IMR-90 (cell line): ENCODE data around the gene G6PC2. TPM values are rescaled to one million over a fixed set of nuclear protein-coding genes. Genes with fewer than 3 reads are reported as not detected.
A peak's percentile ranks its signal among the peaks of the same experiment; 100 is the strongest.

ENCODE experiments used
- ATAC-seq: fragments of 200-7000 bp; cut with Tn5 transposase; 2 replicates; pipeline ENCODE4 v1.9.1; 2020; ENCODE audit warnings: low read depth, mild to moderate bottlenecking, moderate library complexity
- BruUV-seq: library from RNA; stranded (reverse); fragments of 400-500 nt; replicated peaks from 2 replicates; lab custom pipeline; 2021; lab: Mats Ljungman, UMichigan
- CTCF ChIA-PET: fragments of 300-600 bp; formaldehyde crosslinking; extraction: SDS; loops from one replicate; lab custom pipeline; 2021; ENCODE audit warnings: antibody characterized with exemption; lab: Yijun Ruan, JAX
- POLR2A ChIA-PET: fragments of 300-600 bp; sonication (Branson Sonifier 250); formaldehyde crosslinking; loops from one replicate; lab custom pipeline; 2022; ENCODE audit warnings: antibody characterized with exemption; ENCODE audit not compliant: unreplicated experiment; lab: Charles Lee
- DNase-seq: peaks from one replicate; pipeline ENCODE4 v3.0.0; 2013
- H2AFZ ChIP-seq: replicated peaks from 2 replicates; pipeline ENCODE3; 2013; ENCODE audit warnings: low read length, mild to moderate bottlenecking; ENCODE audit not compliant: poor library complexity
- H2AK5ac ChIP-seq: 2 replicates; pipeline ENCODE4 v1.6.1; 2013; ENCODE audit warnings: low read depth, low read length, inconsistent platforms
- H2AK9ac ChIP-seq: replicated peaks from 2 replicates; pipeline ENCODE3; 2013; ENCODE audit warnings: mild to moderate bottlenecking, low read depth, low read length, moderate library complexity; ENCODE audit not compliant: poor library complexity
- H2BK120ac ChIP-seq: 2 replicates; pipeline ENCODE4 v1.6.1; 2013; ENCODE audit warnings: low read depth, low read length, inconsistent platforms
- H2BK15ac ChIP-seq: 3 replicates; pipeline ENCODE4 v1.6.1; 2013; ENCODE audit warnings: low read depth, low read length, inconsistent platforms
- H2BK20ac ChIP-seq: 2 replicates; pipeline ENCODE4 v1.6.1; 2013; ENCODE audit warnings: low read depth, mild to moderate bottlenecking, inconsistent platforms, low read length, moderate library complexity
- H2BK5ac ChIP-seq: 2 replicates; pipeline ENCODE4 v1.6.1; 2013; ENCODE audit warnings: mild to moderate bottlenecking, low read depth, low read length, inconsistent platforms; ENCODE audit not compliant: poor library complexity, severe bottlenecking
- H3K14ac ChIP-seq: replicated peaks from 2 replicates; pipeline ENCODE4 v1.6.1; 2013; ENCODE audit warnings: low read depth, low read length, inconsistent platforms
- H3K18ac ChIP-seq: 2 replicates; pipeline ENCODE4 v1.6.1; 2013; ENCODE audit warnings: low read depth, low read length, control low read depth
- H3K23ac ChIP-seq: 2 replicates; pipeline ENCODE4 v1.6.1; 2013; ENCODE audit warnings: low read depth, low read length, inconsistent platforms
- H3K27ac ChIP-seq: 2 replicates; pipeline ENCODE4 v1.5.1; 2013; ENCODE audit warnings: mild to moderate bottlenecking, control low read depth, low read length; ENCODE audit not compliant: insufficient read depth
- H3K27me3 ChIP-seq: 2 replicates; pipeline ENCODE4 v1.6.1; 2013; ENCODE audit warnings: low read length; ENCODE audit not compliant: control insufficient read depth, insufficient read depth
- H3K36me3 ChIP-seq: 2 replicates; pipeline ENCODE4 v1.6.1; 2013; ENCODE audit warnings: low read length, mixed read lengths; ENCODE audit not compliant: control insufficient read depth, insufficient read depth
- H3K4ac ChIP-seq: 2 replicates; pipeline ENCODE4 v1.6.1; 2013; ENCODE audit warnings: low read depth, low read length, inconsistent platforms
- H3K4me1 ChIP-seq: 2 replicates; pipeline ENCODE4 v1.6.1; 2013; ENCODE audit warnings: low read length, mixed read lengths; ENCODE audit not compliant: control insufficient read depth, insufficient read depth
- H3K4me2 ChIP-seq: 2 replicates; pipeline ENCODE4 v1.6.1; 2013; ENCODE audit warnings: low read depth, mild to moderate bottlenecking, control low read depth, low read length, moderate library complexity
- H3K4me3 ChIP-seq: 2 replicates; pipeline ENCODE4 v1.5.1; 2013; ENCODE audit warnings: low read depth, mild to moderate bottlenecking, control low read depth, low read length, moderate library complexity; ENCODE audit not compliant: insufficient read depth
- H3K56ac ChIP-seq: 2 replicates; pipeline ENCODE4 v1.6.1; 2013; ENCODE audit warnings: low read length, inconsistent platforms; ENCODE audit not compliant: insufficient read depth; ENCODE audit errors: extremely low read depth
- H3K79me1 ChIP-seq, 2 experiments: 2 replicates each; pipeline ENCODE4 v1.6.1; 2013; ENCODE audit warnings: low read length in 2 of 2, inconsistent platforms in 1 of 2, low read depth in 1 of 2
- H3K9ac ChIP-seq: 2 replicates; pipeline ENCODE4 v1.6.1; 2013; ENCODE audit warnings: low read depth, low read length, control low read depth
- H3K9me1 ChIP-seq: 2 replicates; pipeline ENCODE4 v1.6.1; 2013; ENCODE audit warnings: low read length, inconsistent platforms; ENCODE audit not compliant: insufficient read depth
- H3K9me3 ChIP-seq: 2 replicates; pipeline ENCODE4 v1.6.1; 2013; ENCODE audit warnings: low read length; ENCODE audit not compliant: control insufficient read depth, insufficient read depth
- H4K20me1 ChIP-seq: 2 replicates; pipeline ENCODE4 v1.6.1; 2013; ENCODE audit warnings: low read length, inconsistent platforms; ENCODE audit not compliant: insufficient read depth
- H4K5ac ChIP-seq: 2 replicates; pipeline ENCODE4 v1.6.1; 2013; ENCODE audit warnings: mild to moderate bottlenecking, low read depth, low read length, control low read depth
- H4K8ac ChIP-seq, 2 experiments: 2 replicates each; pipeline ENCODE4 v1.6.1; 2013; ENCODE audit warnings: low read depth in 2 of 2, low read length in 2 of 2, control low read depth in 1 of 2, inconsistent platforms in 1 of 2
- H4K91ac ChIP-seq: 2 replicates; pipeline ENCODE4 v1.6.1; 2013; ENCODE audit warnings: low read depth, low read length, inconsistent platforms; ENCODE audit not compliant: insufficient read depth
- MAFK ChIP-seq: IDR thresholded peaks from 2 replicates; pipeline ENCODE4 v1.6.1; 2012; ENCODE audit warnings: low read depth, low read length, improper control_type of control experiment
- MAZ ChIP-seq: IDR thresholded peaks from 2 replicates; pipeline ENCODE4 v1.6.1; 2012; ENCODE audit warnings: low read depth, mild to moderate bottlenecking, low read length, improper control_type of control experiment, moderate library complexity, borderline replicate concordance
- MXI1 ChIP-seq: IDR thresholded peaks from 2 replicates; pipeline ENCODE4 v1.6.1; 2012; ENCODE audit warnings: low read depth, mild to moderate bottlenecking, low read length, moderate library complexity, borderline replicate concordance
- POLR2A ChIP-seq: IDR thresholded peaks from 2 replicates; pipeline ENCODE4 v1.6.1; 2012; ENCODE audit warnings: mild to moderate bottlenecking, low read depth, low read length
- USF2 ChIP-seq: fragments of 150-350 bp; IDR thresholded peaks from 2 replicates; pipeline ENCODE4 v1.6.1; 2017; ENCODE audit warnings: mild to moderate bottlenecking, antibody characterized with exemption, low read length, low read depth
- WGBS, 2 experiments: methylation state at CpG; one replicate each; pipeline versions ENCODE4 v1.1.5 to v1.1.7; 2013; ENCODE audit warnings: missing lambda C conversion rate in 2 of 2; ENCODE audit not compliant: insufficient read length in 1 of 2; ENCODE audit errors: extremely low coverage in 2 of 2; 5-methylcytosine and 5-hydroxymethylcytosine counted together
- dilution Hi-C: fragments of 300-500 bp; cut with HindIII; formaldehyde crosslinking; loops from one replicate; pipeline ENCODE4 v1.14.3; 2018; ENCODE audit warnings: low sequenced_read_pairs; ENCODE audit not compliant: unreplicated experiment
- in situ Hi-C: fragments of 300-500 bp; cut with MboI; formaldehyde crosslinking; loops from 3 replicates; pipeline ENCODE4 v1.14.3; 2019; ENCODE audit warnings: low sequenced_read_pairs, inconsistent platforms, mixed read lengths
- intact Hi-C: fragments of 100-400 bp; cut with micrococcal nuclease; formaldehyde crosslinking; loops from 2 replicates; pipeline ENCODE4 v1.10.0; 2022
- polyA plus RNA-seq, 3 experiments: library from polyadenylated mRNA; depleted of rRNA; stranded (reverse); fragments of >200 nt; gene quantifications; 2 replicates each; pipeline ENCODE4 v1.2.3, GENCODE V29; 2012; ENCODE audit warnings: low replicate concordance in 1 of 3
- total RNA-seq: library from RNA; depleted of rRNA; stranded (reverse); fragments of >200 nt; gene quantifications from 2 replicates; pipeline ENCODE4 v1.2.3, GENCODE V29; 2012

The G6PC2 gene
- total and polyA plus RNA-seq, 2 of the 4 experiments (the other 2 are of a cell fraction) = not detected

GRCh38 chr2:168892327-168892726 lies 8.8 kb upstream of the G6PC2 start:
- dilution Hi-C loops = no loop called here

More at GRCh38 chr2:168892327-168892726, 8.8 kb upstream of the G6PC2 start:
- Histone ChIP-seq H3K4me3 (no peak overlapping the region), H3K79me1 (peaks cover 7 to 10% of the 10 kb centered on the region in 2 experiments; a peak in 3 of 4 replicates), H3K27me3 (peaks cover 3% of the 10 kb centered on the region; the same call in 1 of the 2 replicates), H3K18ac (no peak overlapping the region), H2AFZ (no peak overlapping the region), H3K23ac (no peak overlapping the region), H4K8ac (no peak overlapping the region), H4K5ac (no peak overlapping the region), H3K14ac (no peak overlapping the region), H3K4me1 (no peaks in the 10 kb centered on the region), H4K20me1 (no peaks in the 10 kb centered on the region), H3K4me2 (no peak overlapping the region), H3K9me1 (no peaks in the 10 kb centered on the region), H3K9ac (no peak overlapping the region), H3K27ac (no peak overlapping the region), H2BK5ac (no peak overlapping the region), H3K9me3 (no peaks in the 10 kb centered on the region), H2AK5ac (no peak overlapping the region), H2AK9ac (no peak overlapping the region), H3K36me3 (no peaks in the 10 kb centered on the region), H4K91ac (no peak overlapping the region), H2BK120ac (no peak overlapping the region), H2BK20ac (no peak overlapping the region), H3K4ac (no peak overlapping the region), H2BK15ac (no peak overlapping the region), H3K56ac (no peak overlapping the region)
- POLR2A ChIA-PET = no interaction called here
- CTCF ChIA-PET = no interaction called here
- ATAC-seq (no peak), DNase-seq (no peak)
- in situ Hi-C loops (loop anchor here (25.0 kb wide), 1 partner anchor 755 kb away; no protein-coding TSS in a partner anchor), intact Hi-C loops (no loop called here)
- no TSS peak for BruUV-seq
- WGBS, 2 experiments = no CpG with 5 or more reads among the region's 3 CpGs
- TF ChIP-seq POLR2A = no peak
- TF ChIP-seq MAFK = peak; percentile 57
- TF ChIP-seq USF2 = no peak
- TF ChIP-seq MAZ = no peak
- TF ChIP-seq MXI1 = no peak
